T-helper 17 cell (primary cell): ENCODE results near the gene ACSF2. TPM values are rescaled to one million over a fixed set of nuclear protein-coding genes. Genes with fewer than 3 reads are reported as not detected.
"Not testable (repeated sequence)": the region's sequence is repeated elsewhere in the genome, so short reads cannot be mapped to it uniquely, and the experiment has no call there.

ENCODE experiments used
- ATAC-seq: fragments of 150-1000 bp; cut with Tn5 transposase; 2 replicates; pipeline ENCODE4 v1.10.0; 2021; ENCODE audit warnings: mild to moderate bottlenecking, moderate library complexity
- DNase-seq, 3 donors: peaks; one replicate each; pipeline versions ENCODE4 v3.0.0 to v3.0.0-alpha.2; 2020 to 2021
- H3K9me3 ChIP-seq: one replicate; pipeline ENCODE4 v1.7.0; 2013; ENCODE audit warnings: low read length, mild to moderate bottlenecking; ENCODE audit not compliant: control insufficient read depth, poor library complexity, severe bottlenecking
- H3K27ac Mint-ChIP-seq: one replicate; pipeline ENCODE4 v1.8.0; 2022; ENCODE audit warnings: mild to moderate bottlenecking, moderate library complexity, mixed read lengths
- H3K27me3 Mint-ChIP-seq: one replicate; pipeline ENCODE4 v1.8.0; 2022; ENCODE audit warnings: mixed read lengths
- H3K36me3 Mint-ChIP-seq: one replicate; pipeline ENCODE4 v1.8.0; 2022; ENCODE audit warnings: low read depth, mixed read lengths
- H3K4me1 Mint-ChIP-seq: one replicate; pipeline ENCODE4 v1.8.0; 2022; ENCODE audit warnings: mild to moderate bottlenecking, mixed read lengths
- H3K4me3 Mint-ChIP-seq: one replicate; pipeline ENCODE4 v1.8.0; 2022; ENCODE audit warnings: mild to moderate bottlenecking, moderate library complexity, mixed read lengths
- total RNA-seq, 4 donors: library from RNA in 2 of 4; stranded (reverse) in 2 of 4; gene quantifications; one replicate each; pipeline ENCODE4 v1.2.3 and lab custom pipeline; 2022 to 2026

The ACSF2 gene
- total RNA-seq, 2 donors from 2014 or later, result 16.4 to 21.8 TPM

DNA sequence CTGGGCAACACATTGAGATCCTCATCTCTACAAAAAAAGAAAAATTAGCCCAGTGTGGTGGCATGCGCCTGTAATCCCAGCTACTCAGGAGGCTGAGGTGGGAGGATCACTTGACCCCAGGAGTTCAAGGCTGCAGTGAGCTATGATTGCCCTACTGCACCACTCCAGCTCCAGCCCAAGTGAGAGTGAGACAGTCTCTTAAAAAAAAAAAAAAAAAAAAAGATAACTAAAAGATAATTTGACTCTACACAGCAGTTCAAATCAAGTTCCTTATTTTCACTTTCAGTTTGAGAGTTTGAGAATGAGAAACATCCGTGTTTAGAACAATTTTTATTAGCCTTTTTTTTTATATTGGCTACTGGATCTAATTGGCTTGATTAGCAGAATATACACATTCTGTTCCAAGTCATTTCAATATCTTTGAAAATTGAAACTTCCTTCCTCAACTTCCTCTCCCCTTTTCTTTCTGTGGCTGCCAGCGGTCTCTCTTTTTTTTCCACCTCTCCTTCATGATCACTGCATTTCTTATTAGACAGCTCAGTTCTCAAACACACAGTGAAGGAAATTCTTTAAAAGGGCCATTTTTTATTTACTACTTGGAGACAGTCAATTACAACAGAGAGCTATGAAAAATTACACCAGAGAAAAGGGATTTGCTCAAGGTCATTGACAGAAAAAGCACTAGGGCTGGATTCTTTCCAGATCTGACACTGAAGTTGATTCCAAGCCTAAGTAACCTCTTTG lies 4.5 kb upstream of the ACSF2 start:
- no peak for ATAC-seq
- peak overlapping the region; percentile 88 for H3K4me3 Mint-ChIP-seq
- H3K4me1 Mint-ChIP-seq, result peaks cover 12% of the 10 kb centered on the region
- H3K27me3 Mint-ChIP-seq, result peaks cover 4% of the 10 kb centered on the region
- DNase-seq, result no peak
- no peaks in the 10 kb centered on the region for H3K9me3 ChIP-seq
- no peaks in the 10 kb centered on the region for H3K36me3 Mint-ChIP-seq
- peak overlapping the region; percentile 93 for H3K27ac Mint-ChIP-seq

DNA sequence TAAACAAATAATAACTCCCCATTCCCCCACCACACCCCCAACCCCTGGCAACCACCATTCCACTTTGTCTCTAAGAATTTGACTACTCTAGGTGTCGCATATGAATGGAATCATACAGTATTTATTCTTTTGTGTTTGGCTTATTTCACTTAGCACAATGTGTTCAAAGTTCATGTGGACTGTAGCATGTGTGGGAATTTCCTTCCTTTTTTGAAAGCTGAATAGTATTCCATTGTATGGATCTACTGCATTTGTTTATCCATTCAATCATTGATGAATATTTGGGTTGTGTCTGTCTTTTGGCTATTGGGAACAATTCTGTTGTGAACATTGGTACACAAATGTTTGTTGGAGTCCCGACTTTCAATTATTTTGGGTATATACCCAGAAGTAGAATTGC lies 3.3 kb upstream of the ACSF2 start:
- H3K27me3 Mint-ChIP-seq, result no peaks in the 10 kb centered on the region

DNA sequence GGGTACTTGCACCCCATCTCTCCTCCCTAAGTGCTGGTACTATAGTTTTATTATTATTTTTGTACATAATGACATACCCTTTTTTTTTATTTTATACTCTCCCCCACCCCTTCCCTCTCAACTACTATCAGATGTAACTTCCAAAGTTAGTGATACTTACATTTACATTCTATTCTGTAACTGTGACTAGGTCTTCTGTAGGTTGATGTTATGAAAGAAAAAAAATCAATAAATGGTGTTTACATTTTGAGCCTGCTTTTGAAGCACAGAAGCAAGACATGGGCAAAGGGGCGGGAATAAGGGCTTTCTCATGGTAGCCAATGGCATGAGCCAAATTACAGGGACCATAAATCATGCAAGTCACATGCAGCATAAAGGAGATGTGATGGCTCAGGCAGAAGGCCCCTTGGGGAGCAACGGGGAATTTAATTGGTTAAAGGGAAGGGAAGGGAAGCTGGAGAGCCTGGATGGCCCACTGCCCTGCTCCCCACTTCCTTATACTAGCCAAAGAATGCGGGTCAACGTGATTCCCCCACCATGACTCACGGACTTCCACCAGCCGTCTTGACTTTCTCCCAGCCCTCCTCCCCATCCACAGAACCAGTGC lies 2.4 kb upstream of the ACSF2 start:
- ATAC-seq, result no peak
- DNase-seq, result no peak
- Mint-ChIP-seq H3K27ac (no peak overlapping the region), H3K27me3 (no peaks in the 10 kb centered on the region), H3K4me1 (peaks cover 18% of the 10 kb centered on the region), H3K4me3 (no peak overlapping the region), H3K36me3 (no peaks in the 10 kb centered on the region)
- H3K9me3 ChIP-seq, result no peaks in the 10 kb centered on the region

More for the DNA sequence above, 3.3 kb upstream of the ACSF2 start:
- Mint-ChIP-seq H3K27ac (no peak overlapping the region), H3K4me3 (no peak overlapping the region), H3K4me1 (peaks cover 18% of the 10 kb centered on the region), H3K36me3 (no peaks in the 10 kb centered on the region)
- no peaks in the 10 kb centered on the region for H3K9me3 ChIP-seq
- no peak for ATAC-seq
- no peak for DNase-seq

DNA sequence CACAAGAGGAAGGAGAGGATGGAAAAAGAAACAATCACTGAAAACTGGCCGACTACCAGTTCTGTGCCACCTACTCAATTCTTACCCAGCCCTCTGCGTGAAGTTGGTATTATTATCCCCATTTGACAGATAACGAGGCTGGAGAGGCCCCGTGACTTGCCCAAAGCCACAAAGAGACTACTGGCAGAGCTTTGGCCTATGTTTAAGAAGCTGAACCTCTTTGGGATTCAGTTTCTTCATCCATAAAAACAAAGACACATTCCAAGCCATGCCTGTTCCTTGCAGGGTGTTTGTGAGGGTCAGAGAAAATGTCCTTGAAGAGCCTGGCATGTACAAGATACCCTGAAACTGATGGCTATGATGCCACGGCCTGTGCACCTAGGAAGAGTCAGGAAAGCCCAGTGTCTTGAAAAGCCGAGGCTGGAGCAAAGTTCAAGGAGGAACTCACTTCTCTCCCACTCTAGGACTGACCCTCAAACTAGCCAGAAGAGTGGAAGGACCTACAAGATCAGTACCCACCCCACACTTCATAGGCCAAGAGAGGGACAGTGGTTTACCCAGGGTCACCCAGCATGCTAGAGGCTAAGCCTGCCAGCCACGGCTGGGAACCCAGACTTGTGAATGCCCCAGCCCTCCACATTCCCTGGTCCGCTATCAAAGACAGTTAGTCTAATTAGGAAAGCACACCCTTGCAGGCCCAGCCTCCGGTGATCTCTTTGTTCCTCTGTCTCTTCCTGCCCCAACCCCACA lies 1.6 kb upstream of the ACSF2 start:
- no peaks in the 10 kb centered on the region for H3K27me3 Mint-ChIP-seq
- no peaks in the 10 kb centered on the region for H3K9me3 ChIP-seq
- peaks cover 18% of the 10 kb centered on the region for H3K4me1 Mint-ChIP-seq
- H3K36me3 Mint-ChIP-seq, result no peaks in the 10 kb centered on the region
- no peak overlapping the region for H3K27ac Mint-ChIP-seq
- no peak for ATAC-seq
- H3K4me3 Mint-ChIP-seq, result peak overlapping the region; percentile 19
- no peak for DNase-seq

DNA sequence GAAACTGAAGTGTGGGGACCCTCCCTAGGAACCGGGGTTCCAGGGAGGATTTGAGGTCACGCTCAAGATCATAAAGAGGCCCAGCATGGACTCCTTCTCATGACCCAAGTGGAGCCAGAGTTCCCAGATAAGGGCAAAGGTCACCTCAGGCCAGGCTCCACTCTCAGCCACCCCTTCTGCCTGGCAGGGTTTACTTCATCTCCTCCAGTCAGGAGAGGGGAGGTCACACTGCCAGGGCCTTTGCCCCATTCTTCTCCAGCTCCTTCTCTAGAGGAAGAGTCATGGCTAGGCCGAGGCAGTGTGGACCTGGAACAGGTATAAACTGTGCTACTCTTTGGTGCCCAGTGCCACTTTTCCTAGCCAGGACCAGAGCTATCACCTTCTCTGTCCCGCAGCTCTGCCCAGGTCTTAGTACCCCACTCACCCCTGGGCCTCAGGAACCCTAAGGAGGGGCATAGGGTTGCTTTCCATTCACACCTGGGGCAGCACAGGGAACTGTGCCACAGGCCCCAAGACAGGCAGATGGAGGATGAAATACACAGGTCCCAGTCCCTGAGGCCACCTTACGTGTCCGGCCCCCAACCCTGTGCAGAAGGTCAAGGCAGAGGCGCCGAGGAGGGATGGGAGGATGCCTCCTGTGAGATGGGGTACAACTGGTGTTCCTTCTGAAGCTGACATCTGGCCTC lies 879 bp upstream of the ACSF2 start:
- peak overlapping the region; percentile 24 for H3K27ac Mint-ChIP-seq

DNA sequence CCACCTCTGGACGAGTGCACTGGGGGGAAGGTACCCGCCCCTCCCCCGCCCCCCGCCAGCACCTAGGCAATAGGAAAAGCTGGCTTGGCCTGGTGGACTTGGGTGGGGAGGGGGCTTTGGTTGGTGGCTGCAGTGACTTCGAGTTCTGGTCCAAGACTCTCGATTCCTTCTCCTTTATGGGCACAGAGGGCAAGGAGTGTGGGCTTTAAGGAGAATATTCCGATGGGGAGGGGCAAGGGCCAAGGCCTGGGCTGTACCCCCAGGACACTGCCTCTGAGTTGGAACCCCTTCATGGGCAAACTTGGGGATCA lies 409 bp downstream of the ACSF2 start:
- Mint-ChIP-seq H3K4me3 (peak overlapping the region; percentile 87), H3K27me3 (no peaks in the 10 kb centered on the region), H3K4me1 (peaks cover 15% of the 10 kb centered on the region), H3K36me3 (no peaks in the 10 kb centered on the region), H3K27ac (peak overlapping the region; percentile 85)
- no peak for DNase-seq
- no peaks in the 10 kb centered on the region for H3K9me3 ChIP-seq
- no peak for ATAC-seq

More for the DNA sequence above, 879 bp upstream of the ACSF2 start:
- Mint-ChIP-seq H3K4me3 (peak overlapping the region; percentile 87), H3K27me3 (no peaks in the 10 kb centered on the region), H3K36me3 (no peaks in the 10 kb centered on the region), H3K4me1 (peaks cover 18% of the 10 kb centered on the region)
- H3K9me3 ChIP-seq, result no peaks in the 10 kb centered on the region
- ATAC-seq (no peak), DNase-seq (no peak)

DNA sequence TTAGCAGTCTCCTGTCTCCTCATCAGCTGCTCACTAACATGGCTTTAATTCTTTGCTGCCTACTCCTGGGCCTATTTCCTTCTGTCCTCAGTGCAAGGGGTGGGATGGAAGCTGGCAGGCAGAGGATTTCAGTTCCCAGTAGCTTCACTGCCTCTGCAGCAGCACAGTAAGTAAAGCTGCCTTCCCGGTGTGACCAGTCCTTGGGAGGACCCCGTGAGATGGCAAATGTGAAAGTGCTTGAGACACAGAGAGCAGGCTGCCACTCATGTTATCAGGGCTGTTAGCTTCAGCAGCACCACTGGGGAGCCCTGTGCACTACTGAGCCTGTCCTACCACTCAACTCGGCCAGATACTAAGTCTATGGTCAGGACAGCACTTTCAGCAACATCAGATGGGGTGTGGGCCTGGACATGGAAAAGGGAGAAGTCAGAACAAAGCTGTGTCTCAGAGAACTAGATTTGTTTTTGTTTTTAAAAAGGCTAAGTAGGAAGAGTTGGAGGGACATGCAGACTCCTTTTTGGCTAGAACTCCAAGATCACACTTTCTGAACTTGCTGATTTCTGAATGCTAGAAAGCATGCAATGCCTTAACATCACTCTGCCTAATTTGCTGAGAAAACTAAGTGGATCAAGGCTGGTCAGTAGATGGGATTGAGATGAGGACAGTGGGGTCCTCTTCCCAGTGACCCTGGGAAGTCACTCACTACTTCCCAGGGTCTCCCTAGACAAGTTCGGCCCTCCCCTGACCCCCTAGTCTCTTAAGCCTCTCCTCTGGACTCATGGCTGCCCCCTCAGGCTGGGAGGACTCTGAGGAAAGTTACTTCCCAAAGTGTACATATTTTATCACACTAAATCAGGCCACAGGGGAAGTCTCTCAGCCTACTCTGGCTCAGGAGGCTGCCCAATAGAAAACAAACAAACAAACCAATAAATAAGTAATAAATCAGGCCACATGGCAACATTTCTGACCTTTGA lies 1.1 kb downstream of the ACSF2 start:
- Mint-ChIP-seq H3K27ac (peak overlapping the region; percentile 85), H3K36me3 (no peaks in the 10 kb centered on the region), H3K27me3 (no peaks in the 10 kb centered on the region), H3K4me3 (peak overlapping the region; percentile 87), H3K4me1 (peaks cover 11% of the 10 kb centered on the region)
- no peaks in the 10 kb centered on the region for H3K9me3 ChIP-seq
- peak; percentile 36 for ATAC-seq
- no peak for DNase-seq

DNA sequence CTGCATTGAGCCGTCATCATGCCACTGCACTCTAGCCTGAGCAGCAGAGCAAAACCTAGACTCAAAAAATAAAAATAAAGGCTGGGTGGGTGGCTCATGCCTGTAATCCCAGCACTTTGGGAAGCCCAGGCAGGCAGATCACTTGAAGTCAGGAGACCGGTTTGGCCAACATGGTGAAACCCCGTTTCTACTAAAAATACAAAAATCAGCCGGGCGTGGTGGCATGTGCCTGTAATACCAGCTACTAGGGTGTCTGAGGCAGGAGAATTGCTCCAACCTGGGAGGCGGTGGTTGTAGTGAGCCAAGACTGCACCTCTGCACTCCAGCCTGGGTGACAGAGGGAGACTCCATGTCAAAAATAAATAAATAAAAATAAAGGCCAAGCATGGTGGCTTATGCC lies 2.1 kb downstream of the ACSF2 start:
- ATAC-seq, H3K9me3 ChIP-seq, DNase-seq, H3K36me3 Mint-ChIP-seq, H3K27ac Mint-ChIP-seq, H3K27me3 Mint-ChIP-seq, H3K4me3 Mint-ChIP-seq: not testable (repeated sequence)
- H3K4me1 Mint-ChIP-seq, result peaks cover 11% of the 10 kb centered on the region

DNA sequence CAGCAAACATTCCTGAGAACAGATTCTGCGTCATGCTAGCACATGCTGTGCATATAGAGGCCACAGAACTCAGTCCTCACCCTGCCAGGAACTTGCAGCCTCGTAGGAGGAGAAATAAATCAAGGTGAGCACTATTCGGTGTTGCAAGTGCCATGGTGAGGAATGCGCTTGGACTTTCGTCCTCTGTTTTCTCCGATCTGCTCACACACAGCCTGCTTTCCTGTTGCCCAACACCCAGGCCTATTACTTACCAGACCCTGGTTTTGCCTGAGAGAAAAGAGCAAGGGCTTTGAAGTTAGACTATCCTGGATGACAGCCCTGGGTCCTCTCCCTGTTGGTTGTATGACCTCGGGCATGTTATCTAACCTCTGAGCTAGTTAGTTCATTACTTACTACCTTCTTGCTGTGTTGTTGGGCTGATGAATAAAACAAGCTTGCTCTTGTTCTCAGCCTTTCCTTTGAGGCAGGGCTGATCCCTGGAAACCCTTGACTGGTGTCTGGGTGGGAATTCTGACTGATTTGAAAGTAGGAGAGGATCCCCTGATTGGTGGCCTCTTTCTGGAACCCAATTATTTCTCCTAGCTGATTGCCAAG lies 2.9 kb downstream of the ACSF2 start:
- no peaks in the 10 kb centered on the region for H3K36me3 Mint-ChIP-seq
- no peak overlapping the region for H3K4me3 Mint-ChIP-seq
- H3K27ac Mint-ChIP-seq, result no peak overlapping the region
- H3K9me3 ChIP-seq, result no peaks in the 10 kb centered on the region
- ATAC-seq (no peak), DNase-seq (no peak)
- H3K4me1 Mint-ChIP-seq, result peaks cover 11% of the 10 kb centered on the region
- H3K27me3 Mint-ChIP-seq, result no peaks in the 10 kb centered on the region

DNA sequence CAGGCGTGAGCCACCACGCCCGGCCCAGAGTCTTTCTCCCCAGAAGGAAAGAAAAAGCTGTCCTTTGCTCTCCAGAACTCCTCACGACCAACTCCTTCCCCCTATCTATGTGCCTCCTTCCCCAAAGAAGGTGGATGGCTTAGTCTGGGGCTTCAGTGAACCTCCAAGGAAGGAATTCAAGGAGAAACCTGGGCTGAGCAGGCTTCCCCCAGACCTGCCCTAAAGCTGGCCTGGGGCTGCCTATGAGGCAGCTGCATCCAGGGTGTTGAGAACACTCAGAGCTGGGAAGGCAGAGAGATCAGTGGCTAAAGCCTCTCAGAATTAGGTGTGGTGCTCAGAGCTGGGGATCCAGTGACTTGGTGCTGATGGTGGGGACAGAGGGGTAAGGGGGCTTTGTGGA lies 3.8 kb downstream of the ACSF2 start:
- no peaks in the 10 kb centered on the region for H3K27me3 Mint-ChIP-seq
- no peak for ATAC-seq

DNA sequence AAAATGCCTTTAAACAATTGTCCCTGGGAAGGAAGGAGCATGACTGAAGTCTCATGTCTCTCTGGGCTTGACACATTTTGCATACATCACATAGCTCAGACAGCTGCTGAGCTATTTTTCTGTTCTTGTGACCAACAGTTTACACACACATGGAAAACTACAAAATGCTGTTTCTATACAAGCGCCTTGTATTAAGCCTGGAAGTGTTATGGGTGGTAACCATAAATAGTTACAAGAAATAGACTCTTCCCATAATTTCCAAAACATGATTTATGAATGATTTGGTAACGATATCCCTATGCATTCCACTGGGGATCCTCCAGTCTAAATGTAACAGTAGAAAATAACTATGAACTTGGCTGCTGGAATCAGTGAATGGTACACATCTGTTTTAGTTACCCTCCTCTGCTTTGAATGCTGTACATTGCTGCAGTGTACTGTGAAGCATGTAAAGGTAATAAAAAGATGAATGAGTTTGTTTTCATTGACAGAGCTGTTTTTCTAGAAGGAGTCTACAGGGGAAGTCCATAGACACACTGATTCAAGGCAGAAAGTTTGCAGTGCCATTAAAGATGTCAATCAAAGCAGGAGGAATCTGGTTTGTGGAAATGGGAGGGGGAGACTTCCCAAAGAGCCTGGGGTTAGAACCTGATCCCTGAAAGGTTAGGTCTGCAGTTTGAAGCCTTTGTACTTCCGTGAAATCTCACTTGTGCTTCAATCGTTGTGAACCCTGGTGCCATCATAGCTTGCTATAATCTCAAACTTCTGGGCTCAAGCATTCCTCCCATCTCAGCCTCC lies 5.0 kb downstream of the ACSF2 start:
- Mint-ChIP-seq H3K36me3 (no peaks in the 10 kb centered on the region), H3K4me1 (peaks cover 6% of the 10 kb centered on the region), H3K4me3 (no peak overlapping the region), H3K27ac (peak overlapping the region; percentile 34), H3K27me3 (no peaks in the 10 kb centered on the region)
- H3K9me3 ChIP-seq, result no peaks in the 10 kb centered on the region
- ATAC-seq (no peak), DNase-seq (no peak)

More for the DNA sequence above, 3.8 kb downstream of the ACSF2 start:
- no peaks in the 10 kb centered on the region for H3K9me3 ChIP-seq
- no peak for DNase-seq
- Mint-ChIP-seq H3K36me3 (no peaks in the 10 kb centered on the region), H3K4me1 (peaks cover 11% of the 10 kb centered on the region), H3K27ac (no peak overlapping the region), H3K4me3 (no peak overlapping the region)
